ENCODE results near the gene USH1G. TPM values are rescaled to one million over a fixed set of nuclear protein-coding genes. Genes with fewer than 3 reads are reported as not detected.

USH1G gene
- total RNA-seq, 1 donor from 2014 or later: not detected

DNA sequence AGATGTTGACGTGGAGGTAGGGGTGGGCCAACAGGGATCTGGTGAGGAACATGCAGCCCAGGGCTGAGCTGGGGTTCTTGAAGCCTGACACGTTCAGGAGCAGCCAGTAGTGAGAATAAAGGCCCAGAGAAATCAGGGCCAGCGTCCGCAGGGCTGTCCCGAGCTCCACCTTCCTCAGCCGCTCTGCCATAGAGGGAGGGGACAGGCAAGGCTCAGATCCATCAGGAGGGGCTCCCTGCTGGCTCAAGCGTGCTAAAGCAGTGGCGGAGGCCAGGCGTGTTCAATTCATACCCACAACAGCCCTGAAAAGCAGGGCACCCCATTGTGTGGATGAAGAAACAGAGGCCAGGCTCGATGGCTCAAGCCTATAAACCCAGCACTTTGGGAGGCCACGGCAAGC lies 42.0 kb downstream of the USH1G start:
- intact Hi-C loops (cut with micrococcal nuclease): no loop called here

DNA sequence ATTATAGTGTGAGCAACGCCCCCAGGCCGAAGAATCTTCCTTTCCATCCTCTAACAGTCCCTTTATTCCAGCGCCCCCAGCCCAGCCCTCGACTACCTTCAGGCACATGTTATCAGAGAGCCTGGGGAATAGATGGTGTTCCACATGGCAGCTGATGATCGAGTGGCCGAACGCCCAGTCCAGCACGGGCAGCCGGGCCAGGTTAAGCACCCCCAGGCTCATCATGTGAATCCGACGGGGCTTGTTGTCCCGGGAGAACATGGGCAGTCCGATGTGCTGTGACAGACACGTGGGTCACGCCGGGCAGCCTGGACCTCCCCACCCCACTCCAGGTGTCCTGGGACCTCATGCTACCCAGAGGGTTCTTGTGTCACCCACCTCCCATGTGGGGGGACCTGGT lies 43.7 kb downstream of the USH1G start:
- intact Hi-C loops (cut with micrococcal nuclease): no loop called here
- Histone ChIP-seq H3K36me3 (no peaks in the 10 kb centered on the region), H3K9me3 (replicated peaks) (no peaks in the 10 kb centered on the region), H3K27me3 (ENCODE audit: low read depth) (peaks cover 8% of the 10 kb centered on the region), H3K27ac (replicated peaks) (no peak overlapping the region), H3K4me1 (peaks cover 20% of the 10 kb centered on the region), H3K4me3 (no peak overlapping the region)
- no peak for TF ChIP-seq CTCF (IDR thresholded peaks at IDR 0.05; ENCODE audit: borderline replicate concordance)
- no peak for DNase-seq

More for the DNA sequence above, 42.0 kb downstream of the USH1G start:
- H3K36me3 ChIP-seq: no peaks in the 10 kb centered on the region
- H3K9me3 ChIP-seq (replicated peaks): no peaks in the 10 kb centered on the region
- DNase-seq: no peak
- H3K27ac ChIP-seq (replicated peaks): no peak overlapping the region
- H3K27me3 ChIP-seq (ENCODE audit: low read depth): peaks cover 22% of the 10 kb centered on the region
- TF ChIP-seq CTCF (IDR thresholded peaks at IDR 0.05; ENCODE audit: borderline replicate concordance): no peak
- peaks cover 20% of the 10 kb centered on the region for H3K4me1 ChIP-seq
- no peak overlapping the region for H3K4me3 ChIP-seq

- intact Hi-C loops (cut with micrococcal nuclease): no loop called here
- Histone ChIP-seq H3K27me3 (ENCODE audit: low read depth) (peaks cover 8% of the 10 kb centered on the region), H3K36me3 (no peaks in the 10 kb centered on the region)
Observed at GRCh38 chr17:74878658-74879057, 44.4 kb downstream of the USH1G start.

GRCh38 chr17:74877592-74878548 lies 45.2 kb downstream of the USH1G start:
- TF ChIP-seq CTCF (IDR thresholded peaks at IDR 0.05; ENCODE audit: borderline replicate concordance): no peak
- no peak for DNase-seq
- H3K4me3 ChIP-seq: no peak overlapping the region
- H3K27ac ChIP-seq (replicated peaks): peak overlapping the region; percentile 38
- no peaks in the 10 kb centered on the region for H3K9me3 ChIP-seq (replicated peaks)
- peaks cover 3% of the 10 kb centered on the region for H3K27me3 ChIP-seq (ENCODE audit: low read depth)
- intact Hi-C loops (cut with micrococcal nuclease): no loop called here
- H3K4me1 ChIP-seq: peaks cover 29% of the 10 kb centered on the region
- H3K36me3 ChIP-seq: no peaks in the 10 kb centered on the region

More at GRCh38 chr17:74878658-74879057, 44.4 kb downstream of the USH1G start:
- H3K27ac ChIP-seq (replicated peaks): no peak overlapping the region
- no peaks in the 10 kb centered on the region for H3K9me3 ChIP-seq (replicated peaks)
- H3K4me3 ChIP-seq: no peak overlapping the region
- DNase-seq: no peak
- no peak for TF ChIP-seq CTCF (IDR thresholded peaks at IDR 0.05; ENCODE audit: borderline replicate concordance)
- H3K4me1 ChIP-seq: peaks cover 27% of the 10 kb centered on the region

GRCh38 chr17:74875977-74876593 lies 47.0 kb downstream of the USH1G start:
- no peaks in the 10 kb centered on the region for H3K27me3 ChIP-seq (ENCODE audit: low read depth)
- DNase-seq: no peak
- H3K27ac ChIP-seq (replicated peaks): no peak overlapping the region
- H3K36me3 ChIP-seq: no peaks in the 10 kb centered on the region
- TF ChIP-seq CTCF (IDR thresholded peaks at IDR 0.05; ENCODE audit: borderline replicate concordance): no peak
- peaks cover 45% of the 10 kb centered on the region for H3K4me1 ChIP-seq
- no peak overlapping the region for H3K4me3 ChIP-seq
- no peaks in the 10 kb centered on the region for H3K9me3 ChIP-seq (replicated peaks)
- intact Hi-C loops (cut with micrococcal nuclease): no loop called here

Data from left ventricle myocardium inferior (tissue), 1 donor.